ENCODE data around the gene KIF26B. TPM values are rescaled to one million over a fixed set of nuclear protein-coding genes. Genes with fewer than 3 reads are reported as not detected.

Gene KIF26B
- total RNA-seq, 5 donors from 2014 or later (not counting 1 experiment from before 2014, with no cell fraction given): 0.03 to 0.06 (median 0.05) TPM; not detected in 2

- no peaks in the 10 kb centered on the region for H3K27me3 ChIP-seq (replicated peaks in 1 of 2; ENCODE audit: control insufficient read depth in 2 of 2, extremely low read depth in 1 of 2, insufficient read depth in 2 of 2, low read length in 1 of 2)
- H3K9me3 ChIP-seq: no peaks in the 10 kb centered on the region
- Mint-ChIP-seq H3K27me3 (peaks cover 8 to 9% of the 10 kb centered on the region in 2 donors), H3K36me3 (no peaks in the 10 kb centered on the region), H3K27ac (no peak overlapping the region), H3K4me3 (no peak overlapping the region), H3K9me3 (no peaks in the 10 kb centered on the region), H3K4me1 (no peaks in the 10 kb centered on the region)
- ATAC-seq (replicated peaks in 1 of 4) (no peak), DNase-seq (no peak)
- no peak overlapping the region for H3K4me3 ChIP-seq (ENCODE audit: control insufficient read depth in 1 of 2, extremely low read depth in 1 of 2, low read length in 1 of 2)
- CTCF ChIA-PET: no interaction called here
- no peaks in the 10 kb centered on the region for H3K36me3 ChIP-seq (ENCODE audit: control insufficient read depth in 2 of 2, extremely low read depth in 1 of 2, insufficient read depth in 1 of 2, low read length in 1 of 2)
- POLR2A ChIA-PET: no interaction called here
- no peak overlapping the region for H3K27ac ChIP-seq (ENCODE audit: low read length)
- whole genome bisulfite sequencing (ENCODE audit: insufficient coverage): no CpG with 5 or more reads among the region's 4 CpGs
- H3K4me1 ChIP-seq (ENCODE audit: control insufficient read depth in 1 of 2, extremely low read depth in 1 of 2, insufficient read depth in 2 of 2, low read length in 2 of 2): no peaks in the 10 kb centered on the region
These were observed 460.2 kb downstream of the KIF26B start for GRCh38 chr1:245615001-245615400.

- Mint-ChIP-seq H3K27me3 (peaks cover 5 to 8% of the 10 kb centered on the region in 2 donors), H3K4me3 (no peak overlapping the region), H3K4me1 (no peaks in the 10 kb centered on the region), H3K9me3 (no peaks in the 10 kb centered on the region), H3K36me3 (no peaks in the 10 kb centered on the region), H3K27ac (no peak overlapping the region)
- no peaks in the 10 kb centered on the region for H3K4me1 ChIP-seq (ENCODE audit: control insufficient read depth in 1 of 2, extremely low read depth in 1 of 2, insufficient read depth in 2 of 2, low read length in 2 of 2)
- POLR2A ChIA-PET: no interaction called here
- peaks cover 0 to 5% of the 10 kb centered on the region in 2 experiments for H3K27me3 ChIP-seq (replicated peaks in 1 of 2; ENCODE audit: control insufficient read depth in 2 of 2, extremely low read depth in 1 of 2, insufficient read depth in 2 of 2, low read length in 1 of 2)
- no peak overlapping the region for H3K27ac ChIP-seq (ENCODE audit: low read length)
- H3K9me3 ChIP-seq: no peaks in the 10 kb centered on the region
- ATAC-seq (replicated peaks in 1 of 4) (no peak), DNase-seq (no peak)
- WGBS (ENCODE audit: insufficient coverage): no CpG with 5 or more reads among the region's 5 CpGs
- no peak overlapping the region for H3K4me3 ChIP-seq (ENCODE audit: control insufficient read depth in 1 of 2, extremely low read depth in 1 of 2, low read length in 1 of 2)
- H3K36me3 ChIP-seq (ENCODE audit: control insufficient read depth in 2 of 2, extremely low read depth in 1 of 2, insufficient read depth in 1 of 2, low read length in 1 of 2): no peaks in the 10 kb centered on the region
- CTCF ChIA-PET: no interaction called here
These were observed 466.8 kb downstream of the KIF26B start for GRCh38 chr1:245621589-245621988.

- ChIA-PET CTCF (no interaction called here), POLR2A (interaction anchor here in 1 of 2 donors (0.7 kb wide), 1 partner anchor 13 kb away, joined by 12 read pairs; no protein-coding TSS in a partner anchor)
- H3K4me3 ChIP-seq (ENCODE audit: control insufficient read depth in 1 of 2, extremely low read depth in 1 of 2, low read length in 1 of 2): no peak overlapping the region
- H3K4me3 Mint-ChIP-seq: no peak overlapping the region
- peaks cover 8 to 13% of the 10 kb centered on the region in 2 donors for H3K27me3 Mint-ChIP-seq
- ATAC-seq (replicated peaks in 1 of 4) (no peak), DNase-seq (no peak)
- no peak overlapping the region for H3K27ac ChIP-seq (ENCODE audit: low read length)
- peaks cover 0 to 5% of the 10 kb centered on the region in 2 experiments for H3K27me3 ChIP-seq (replicated peaks in 1 of 2; ENCODE audit: control insufficient read depth in 2 of 2, extremely low read depth in 1 of 2, insufficient read depth in 2 of 2, low read length in 1 of 2)
- H3K36me3 ChIP-seq (ENCODE audit: control insufficient read depth in 2 of 2, extremely low read depth in 1 of 2, insufficient read depth in 1 of 2, low read length in 1 of 2): no peaks in the 10 kb centered on the region
- H3K9me3 ChIP-seq: no peaks in the 10 kb centered on the region
- 95% methylated on average over 9 of the region's 18 CpGs for WGBS (ENCODE audit: insufficient coverage)
- no peaks in the 10 kb centered on the region for H3K4me1 Mint-ChIP-seq
- no peaks in the 10 kb centered on the region for H3K36me3 Mint-ChIP-seq
- H3K27ac Mint-ChIP-seq: no peak overlapping the region
- H3K4me1 ChIP-seq (ENCODE audit: control insufficient read depth in 1 of 2, extremely low read depth in 1 of 2, insufficient read depth in 2 of 2, low read length in 2 of 2): no peaks in the 10 kb centered on the region
- peaks cover 0 to 5% (median 0%) of the 10 kb centered on the region in 3 donors for H3K9me3 Mint-ChIP-seq
These were observed 467.7 kb downstream of the KIF26B start for GRCh38 chr1:245622332-245623014.

- POLR2A ChIA-PET: no interaction called here
- CTCF ChIA-PET: no interaction called here
- no peaks in the 10 kb centered on the region for H3K27me3 ChIP-seq (replicated peaks in 1 of 2; ENCODE audit: control insufficient read depth in 2 of 2, extremely low read depth in 1 of 2, insufficient read depth in 2 of 2, low read length in 1 of 2)
- Mint-ChIP-seq H3K4me1 (no peaks in the 10 kb centered on the region), H3K27ac (no peak overlapping the region), H3K9me3 (peaks cover 24 to 56% (median 34%) of the 10 kb centered on the region in 3 donors), H3K36me3 (peaks cover 5% of the 10 kb centered on the region), H3K27me3 (peaks cover 9 to 15% of the 10 kb centered on the region in 2 donors), H3K4me3 (no peak overlapping the region)
- DNase-seq: no peak
- no peaks in the 10 kb centered on the region for H3K4me1 ChIP-seq (ENCODE audit: control insufficient read depth in 1 of 2, extremely low read depth in 1 of 2, insufficient read depth in 2 of 2, low read length in 2 of 2)
- WGBS (ENCODE audit: insufficient coverage): no CpG with 5 or more reads among the region's 1 CpG
- no peaks in the 10 kb centered on the region for H3K36me3 ChIP-seq (ENCODE audit: control insufficient read depth in 2 of 2, extremely low read depth in 1 of 2, insufficient read depth in 1 of 2, low read length in 1 of 2)
- peaks cover 3% of the 10 kb centered on the region for H3K9me3 ChIP-seq
- no peak overlapping the region for H3K4me3 ChIP-seq (ENCODE audit: control insufficient read depth in 1 of 2, extremely low read depth in 1 of 2, low read length in 1 of 2)
- no peak overlapping the region for H3K27ac ChIP-seq (ENCODE audit: low read length)
- no peak for ATAC-seq (replicated peaks in 1 of 4)
These were observed 486.6 kb downstream of the KIF26B start for GRCh38 chr1:245641384-245641783.

GRCh38 chr1:245645406-245645805, 490.6 kb downstream of the KIF26B start:
- H3K27ac ChIP-seq (ENCODE audit: low read length): no peak overlapping the region
- Mint-ChIP-seq H3K27me3 (peaks cover 11 to 22% of the 10 kb centered on the region in 2 donors), H3K9me3 (peaks cover 18 to 40% (median 23%) of the 10 kb centered on the region in 3 donors), H3K4me3 (no peak overlapping the region), H3K4me1 (no peaks in the 10 kb centered on the region), H3K27ac (no peak overlapping the region), H3K36me3 (peaks cover 5% of the 10 kb centered on the region)
- H3K9me3 ChIP-seq: peaks cover 3% of the 10 kb centered on the region
- peaks cover 0 to 9% of the 10 kb centered on the region in 2 experiments for H3K27me3 ChIP-seq (replicated peaks in 1 of 2; ENCODE audit: control insufficient read depth in 2 of 2, extremely low read depth in 1 of 2, insufficient read depth in 2 of 2, low read length in 1 of 2)
- H3K4me3 ChIP-seq (ENCODE audit: control insufficient read depth in 1 of 2, extremely low read depth in 1 of 2, low read length in 1 of 2): no peak overlapping the region
- DNase-seq (no peak), ATAC-seq (replicated peaks in 1 of 4) (no peak)
- no peaks in the 10 kb centered on the region for H3K36me3 ChIP-seq (ENCODE audit: control insufficient read depth in 2 of 2, extremely low read depth in 1 of 2, insufficient read depth in 1 of 2, low read length in 1 of 2)
- no peaks in the 10 kb centered on the region for H3K4me1 ChIP-seq (ENCODE audit: control insufficient read depth in 1 of 2, extremely low read depth in 1 of 2, insufficient read depth in 2 of 2, low read length in 2 of 2)
- WGBS (ENCODE audit: insufficient coverage): 90% methylated on average over 2 of the region's 4 CpGs
- CTCF ChIA-PET: interaction anchor here in 1 of 2 donors (0.6 kb wide), 1 partner anchor 477 kb away, joined by 3 read pairs; no protein-coding TSS in a partner anchor
- POLR2A ChIA-PET: no interaction called here

- peaks cover 5% of the 10 kb centered on the region for H3K36me3 Mint-ChIP-seq
- no peaks in the 10 kb centered on the region for H3K36me3 ChIP-seq (ENCODE audit: control insufficient read depth in 2 of 2, extremely low read depth in 1 of 2, insufficient read depth in 1 of 2, low read length in 1 of 2)
- no peak for ATAC-seq (replicated peaks in 1 of 4)
- ChIA-PET POLR2A (no interaction called here), CTCF (interaction anchor here in 1 of 2 donors (0.6 kb wide), 1 partner anchor 476 kb away, joined by 3 read pairs; no protein-coding TSS in a partner anchor)
- peaks cover 0 to 9% of the 10 kb centered on the region in 2 experiments for H3K27me3 ChIP-seq (replicated peaks in 1 of 2; ENCODE audit: control insufficient read depth in 2 of 2, extremely low read depth in 1 of 2, insufficient read depth in 2 of 2, low read length in 1 of 2)
- H3K4me1 ChIP-seq (ENCODE audit: control insufficient read depth in 1 of 2, extremely low read depth in 1 of 2, insufficient read depth in 2 of 2, low read length in 2 of 2): no peaks in the 10 kb centered on the region
- H3K27ac ChIP-seq (ENCODE audit: low read length): no peak overlapping the region
- H3K27me3 Mint-ChIP-seq: peaks cover 14 to 22% of the 10 kb centered on the region in 2 donors
- H3K27ac Mint-ChIP-seq: no peak overlapping the region
- no peak overlapping the region for H3K4me3 Mint-ChIP-seq
- H3K4me1 Mint-ChIP-seq: no peaks in the 10 kb centered on the region
- peaks cover 18 to 37% (median 23%) of the 10 kb centered on the region in 3 donors for H3K9me3 Mint-ChIP-seq
- H3K4me3 ChIP-seq (ENCODE audit: control insufficient read depth in 1 of 2, extremely low read depth in 1 of 2, low read length in 1 of 2): no peak overlapping the region
- peaks cover 2% of the 10 kb centered on the region for H3K9me3 ChIP-seq
- no peak for DNase-seq
- no CpG with 5 or more reads among the region's 9 CpGs for WGBS (ENCODE audit: insufficient coverage)
These were observed 491.1 kb downstream of the KIF26B start for GRCh38 chr1:245645894-245646293.
